K562 (cell line): ENCODE results near the gene VIPR2. TPM values are rescaled to one million over a fixed set of nuclear protein-coding genes. Genes with fewer than 3 reads are reported as not detected.
A peak's percentile ranks its signal among the peaks of the same experiment; 100 is the strongest.

Experiments used
- ATAC-seq: fragments of 200-7000 bp; cut with Tn5 transposase; 3 replicates; pipeline ENCODE4 v1.9.1; 2020; ENCODE audit warnings: moderate library complexity
- BruUV-seq: library from RNA; stranded (reverse); fragments of 400-500 nt; replicated peaks from 2 replicates; lab custom pipeline; 2021; lab: Mats Ljungman, UMichigan
- CTCF ChIA-PET: fragments of 300-600 bp; formaldehyde crosslinking; extraction: SDS; loops from one replicate; lab custom pipeline; 2021; ENCODE audit warnings: low intra/inter-chr PET ratio; lab: Yijun Ruan, JAX
- POLR2A ChIA-PET: fragments of 300-600, 350-650 bp; sonication (Branson Sonifier 250); formaldehyde crosslinking; extraction: SDS; loops from one replicate; lab custom pipeline; 2021; ENCODE audit warnings: antibody characterized with exemption, inconsistent platforms; lab: Yijun Ruan, JAX
- DNase-seq, 4 experiments: peaks; one replicate each; pipeline versions ENCODE4 v3.0.0 to v3.0.0-alpha.2; 2011 to 2018; ENCODE audit warnings: low spot score in 3 of 4, mixed read lengths in 3 of 4; ENCODE audit errors: extremely low read depth in 1 of 4
- FAIRE-seq: peaks from 2 replicates; lab custom pipeline; 2011; peaks lifted over from hg19 to GRCh38; lab: Jason Lieb, UNC
- H2AFZ ChIP-seq: 2 replicates; pipeline ENCODE4 v1.6.0; 2011; ENCODE audit warnings: low read depth, low read length, control low read depth, inconsistent platforms
- H3K27ac ChIP-seq: fragments of 200-600 bp; 3 replicates; pipeline ENCODE4 v1.8.0; 2011; ENCODE audit warnings: low read depth, mild to moderate bottlenecking, control low read depth, inconsistent platforms, low read length, moderate library complexity, mixed read lengths; ENCODE audit errors: extremely low read depth
- H3K27me3 ChIP-seq, 2 experiments: fragments of 300-600 bp in 1 of 2; 2 replicates in 1 of 2; 3 replicates in 1 of 2; pipeline versions ENCODE4 v1.6.0 to v1.8.0; 2011; ENCODE audit warnings: inconsistent platforms in 2 of 2, low read length in 2 of 2, mild to moderate bottlenecking in 1 of 2, mixed read lengths in 1 of 2, moderate library complexity in 1 of 2; ENCODE audit not compliant: control insufficient read depth in 2 of 2, insufficient read depth in 2 of 2
- H3K36me3 ChIP-seq: fragments of 300-600 bp; 3 replicates; pipeline ENCODE4 v1.8.0; 2011; ENCODE audit warnings: mild to moderate bottlenecking, low read length, inconsistent platforms; ENCODE audit not compliant: control insufficient read depth, insufficient read depth
- H3K4me1 ChIP-seq, 2 experiments: fragments of 200-600 bp in 1 of 2; replicated peaks in 1 of 2; 2 replicates in 1 of 2; 3 replicates in 1 of 2; pipeline versions ENCODE4 v1.5.1 to v1.8.0; 2011; ENCODE audit warnings: inconsistent platforms in 2 of 2, low read length in 2 of 2, mild to moderate bottlenecking in 1 of 2, mixed read lengths in 1 of 2, moderate library complexity in 1 of 2; ENCODE audit not compliant: control insufficient read depth in 2 of 2, insufficient read depth in 2 of 2
- H3K4me2 ChIP-seq: 2 replicates; pipeline ENCODE4 v1.6.1; 2011; ENCODE audit warnings: low read length, control low read depth, inconsistent platforms, mixed read lengths; ENCODE audit not compliant: insufficient read depth
- H3K4me3 ChIP-seq: fragments of 200-600 bp; sonication (generic), shearing (Covaris generic); 2 replicates; pipeline ENCODE4 v1.5.1; 2016; ENCODE audit warnings: control low read depth, inconsistent platforms
- H3K79me2 ChIP-seq: fragments of 200-600 bp; 3 replicates; pipeline ENCODE4 v1.8.0; 2011; ENCODE audit warnings: low read length, inconsistent platforms; ENCODE audit not compliant: control insufficient read depth, insufficient read depth
- H3K9ac ChIP-seq, 2 experiments: 2 replicates each; pipeline versions ENCODE4 v1.6.0 to v1.6.1; 2011; ENCODE audit warnings: low read depth in 2 of 2, low read length in 2 of 2, control low read depth in 1 of 2, inconsistent platforms in 1 of 2, mild to moderate bottlenecking in 1 of 2, mixed read lengths in 1 of 2; ENCODE audit not compliant: insufficient read depth in 1 of 2
- H3K9me1 ChIP-seq: one replicate; pipeline ENCODE4 v1.6.0; 2011; ENCODE audit warnings: inconsistent platforms, mild to moderate bottlenecking, low read length, moderate library complexity; ENCODE audit not compliant: control insufficient read depth, insufficient read depth
- H3K9me3 ChIP-seq: replicated peaks from 2 replicates; pipeline ENCODE4 v1.5.1; 2011; ENCODE audit warnings: low read depth, low read length, inconsistent platforms; ENCODE audit not compliant: control insufficient read depth, insufficient read depth
- H4K20me1 ChIP-seq: replicated peaks from 2 replicates; pipeline ENCODE4 v1.6.1; 2011; ENCODE audit warnings: low read length, inconsistent platforms, mixed read lengths; ENCODE audit not compliant: control insufficient read depth, insufficient read depth
- CEBPG ChIP-seq, 3 experiments: fragments of 200-800 bp in 1 of 3; sonication (Bioruptor generic) in 1 of 3; sonication (generic) in 1 of 3; formaldehyde crosslinking in 1 of 3; IDR thresholded peaks in 2 of 3; conservative IDR thresholded peaks in 1 of 3; 2 replicates each; pipeline versions ENCODE4 v1.6.1 to v1.8.0; 2016 to 2022; ENCODE audit warnings: missing compliant biosample characterization in 2 of 3, missing genetic modification characterization in 2 of 3, mild to moderate bottlenecking in 1 of 3, missing genetic modification reagents in 1 of 3
- CTCFL ChIP-seq: IDR thresholded peaks from 2 replicates; pipeline ENCODE4 v1.6.1; 2011; ENCODE audit warnings: borderline replicate concordance, low read depth, mild to moderate bottlenecking, moderate library complexity, low read length; ENCODE audit not compliant: insufficient read depth, poor library complexity, severe bottlenecking
- E2F3 ChIP-seq: fragments of 250-450 bp; sonication (Bioruptor Pico); IDR thresholded peaks from 2 replicates; pipeline ENCODE4 v1.4.0; 2020; ENCODE audit warnings: mild to moderate bottlenecking
- EHMT2 ChIP-seq: fragments of 450-650 bp; IDR thresholded peaks from 2 replicates; pipeline ENCODE4 v1.6.1; 2018; ENCODE audit warnings: antibody characterized with exemption
- GABPB1 ChIP-seq: sonication (generic); formaldehyde crosslinking; IDR thresholded peaks from 2 replicates; pipeline ENCODE4 v1.8.0; 2022; ENCODE audit warnings: mild to moderate bottlenecking, missing genetic modification reagents
- HMG20B ChIP-seq: fragments of 250-450 bp; sonication (Bioruptor Pico); IDR thresholded peaks from 2 replicates; pipeline ENCODE4 v1.5.0; 2021; ENCODE audit warnings: mild to moderate bottlenecking
- MECOM ChIP-seq: fragments of 250-450 bp; sonication (Bioruptor Pico); IDR thresholded peaks from 2 replicates; pipeline ENCODE4 v1.8.0; 2022; ENCODE audit warnings: inconsistent platforms
- NR4A1 ChIP-seq, 2 experiments: fragments of 250-450 bp in 1 of 2; fragments of 450-650 bp in 1 of 2; sonication (Bioruptor Pico) in 1 of 2; IDR thresholded peaks; 2 replicates each; pipeline versions ENCODE4 v1.4.0 to v1.6.1; 2016 to 2020; ENCODE audit warnings: mild to moderate bottlenecking in 2 of 2, missing compliant biosample characterization in 1 of 2, missing genetic modification characterization in 1 of 2, moderate library complexity in 1 of 2
- SMAD3 ChIP-seq: fragments of 450-650 bp; formaldehyde crosslinking; conservative IDR thresholded peaks from 2 replicates; pipeline ENCODE4 v1.4.0; 2020; ENCODE audit warnings: mild to moderate bottlenecking
- SPI1 ChIP-seq: IDR thresholded peaks from 2 replicates; pipeline ENCODE4 v1.6.1; 2011; ENCODE audit warnings: low read depth, low read length, control low read depth, borderline replicate concordance
- TRIM28 ChIP-seq: fragments of 450-650 bp; IDR thresholded peaks from 2 replicates; pipeline ENCODE4 v1.6.1; 2017
- ZBTB7A ChIP-seq: IDR thresholded peaks from 2 replicates; pipeline ENCODE4 v1.6.1; 2011; ENCODE audit warnings: low read depth, mild to moderate bottlenecking, low read length, moderate library complexity, borderline replicate concordance; ENCODE audit not compliant: control insufficient read depth
- ZFP1 ChIP-seq: fragments of 450-650 bp; formaldehyde crosslinking; IDR thresholded peaks from 2 replicates; pipeline ENCODE4 v1.4.0; 2020; ENCODE audit warnings: mild to moderate bottlenecking, mixed read lengths
- ZNF316 ChIP-seq: fragments of 450-650 bp; IDR thresholded peaks from 2 replicates; pipeline ENCODE4 v1.6.1; 2016
- ZNF57 ChIP-seq: fragments of 450-650 bp; formaldehyde crosslinking; IDR thresholded peaks from 2 replicates; pipeline ENCODE4 v1.4.0; 2020; ENCODE audit warnings: mild to moderate bottlenecking, moderate library complexity
- ZNF584 ChIP-seq: fragments of 200-800 bp; sonication (Bioruptor generic); IDR thresholded peaks from 2 replicates; pipeline ENCODE4 v1.6.1; 2016; ENCODE audit warnings: low read depth, mild to moderate bottlenecking, missing genetic modification characterization, missing compliant biosample characterization
- ZNF764 ChIP-seq: fragments of 250-450 bp; sonication (Bioruptor Pico); IDR thresholded peaks from 2 replicates; pipeline ENCODE4 v1.4.0; 2020; ENCODE audit warnings: low read depth, mild to moderate bottlenecking, moderate library complexity
- WGBS: fragments of 100-300 bp; shearing (Covaris generic); methylation state at CpG from one replicate; pipeline ENCODE4 v1.1.6; 2016; ENCODE audit warnings: low coverage, mixed read lengths; ENCODE audit not compliant: insufficient coverage; ENCODE audit errors: missing lambda C conversion rate; 5-methylcytosine and 5-hydroxymethylcytosine counted together
- in situ Hi-C: fragments of 300-500 bp; cut with MboI; formaldehyde crosslinking; loops from 4 replicates; pipeline ENCODE4 v1.15.0; 2018; ENCODE audit warnings: inconsistent platforms, mixed read lengths
- intact Hi-C: fragments of 100-400 bp; cut with micrococcal nuclease; formaldehyde crosslinking; loops from 2 replicates; pipeline ENCODE4 v1.14.2; 2022
- polyA plus RNA-seq, 8 experiments: library from polyadenylated mRNA; depleted of rRNA in 4 of 8; stranded (reverse) in 5 of 8; unstranded in 3 of 8; fragments of >200 nt; fragmentation: Nextera tagmentation in 2 of 8; fragmentation: Illumina TruSeq in 1 of 8; extraction: Ambion mirVana in 2 of 8; extraction: Trizol in 1 of 8; gene quantifications; 2 replicates each; pipeline versions ENCODE4 v1.2.1 to v1.2.3, GENCODE V29; 2011 to 2014; ENCODE audit warnings: inconsistent platforms in 1 of 8, missing spikeins in 1 of 8
- total RNA-seq, 7 experiments: library from RNA; depleted of rRNA in 6 of 7; stranded (reverse); fragments of >200 nt in 6 of 7; fragmentation: Illumina TruSeq in 2 of 7; extraction: Trizol in 2 of 7; gene quantifications; 2 replicates each; pipeline versions ENCODE4 v1.2.1 to v1.2.3, GENCODE V29; 2011 to 2021; ENCODE audit warnings: low replicate concordance in 1 of 7
- TF ChIP-seq, protein P1 (sequence below): fragments of 450-650 bp; IDR thresholded peaks from 2 replicates; pipeline ENCODE4 v1.6.1; 2016

VIPR2 gene
- total and polyA plus RNA-seq, 9 of the 15 experiments (the other 6 are each of a cell fraction or from before 2014, with no cell fraction given): 0.04 TPM; not detected in 8

- FAIRE-seq (peak; percentile 71), DNase-seq (peak; percentile 73 to 81 (median 74)), ATAC-seq (peak; percentile 97)
- no peak overlapping the region for H3K27ac ChIP-seq
- intact Hi-C loops (no loop called here), in situ Hi-C loops (no loop called here)
- no peak overlapping the region for H3K4me2 ChIP-seq
- WGBS: 30% methylated on average over 6 of the region's 6 CpGs
- no peaks in the 10 kb centered on the region for H3K9me3 ChIP-seq
- no peak overlapping the region for H3K4me3 ChIP-seq
- H3K9me1 ChIP-seq: no peaks in the 10 kb centered on the region
- ChIA-PET CTCF (no interaction called here), POLR2A (interaction anchor here (0.7 kb wide), 1 partner anchor 45 kb away, joined by 3 read pairs; no protein-coding TSS in a partner anchor)
- no peaks in the 10 kb centered on the region for H3K79me2 ChIP-seq
- peak overlapping the region; percentile 52 for H2AFZ ChIP-seq
- peaks cover 15% of the 10 kb centered on the region for H3K36me3 ChIP-seq
- no peak overlapping the region for H3K9ac ChIP-seq
- H3K4me1 ChIP-seq: peaks cover 2 to 26% of the 10 kb centered on the region in 2 experiments; a peak in 3 of 5 replicates
- peaks cover 0 to 36% of the 10 kb centered on the region in 2 experiments; a peak in 3 of 5 replicates for H3K27me3 ChIP-seq
- BruUV-seq: no TSS peak
- 0 out of 2 replicates have a peak, but pooled peaks cover 3% of the 10 kb centered on the region for H4K20me1 ChIP-seq
- TF ChIP-seq ZNF764 (CRISPR knock-in tag) (no peak), ZBTB7A (peak; percentile 47; the same call in 1 of the 2 replicates), NR4A1 (CRISPR knock-in tag; IDR thresholded peaks at IDR 0.05) (no peak), NR4A1 (tag; IDR thresholded peaks at IDR 0.05) (no peak), CTCFL (peak; percentile 95), ZNF57 (CRISPR knock-in tag) (no peak), EHMT2 (peak; percentile 45; the same call in 1 of the 2 replicates), TRIM28 (peak; percentile 79), MECOM (CRISPR knock-in tag) (no peak), ZNF316 (0 out of 2 replicates have a peak, but pooled peaks have one; percentile 1), HMG20B (no peak), ZFP1 (CRISPR knock-in tag) (no peak), SPI1 (peak; percentile 80), GABPB1 (no peak), E2F3 (CRISPR knock-in tag) (no peak), CEBPG (CRISPR knock-in tag; IDR thresholded peaks at IDR 0.05) (no peak), CEBPG (tag; conservative IDR thresholded peaks at IDR 0.05 in 1 of 2, IDR thresholded peaks at IDR 0.05 in 1 of 2) (no peak), ZNF584 (CRISPR knock-in tag) (no peak), SMAD3 (CRISPR knock-in tag) (no peak)
- TF ChIP-seq, protein P1, sequence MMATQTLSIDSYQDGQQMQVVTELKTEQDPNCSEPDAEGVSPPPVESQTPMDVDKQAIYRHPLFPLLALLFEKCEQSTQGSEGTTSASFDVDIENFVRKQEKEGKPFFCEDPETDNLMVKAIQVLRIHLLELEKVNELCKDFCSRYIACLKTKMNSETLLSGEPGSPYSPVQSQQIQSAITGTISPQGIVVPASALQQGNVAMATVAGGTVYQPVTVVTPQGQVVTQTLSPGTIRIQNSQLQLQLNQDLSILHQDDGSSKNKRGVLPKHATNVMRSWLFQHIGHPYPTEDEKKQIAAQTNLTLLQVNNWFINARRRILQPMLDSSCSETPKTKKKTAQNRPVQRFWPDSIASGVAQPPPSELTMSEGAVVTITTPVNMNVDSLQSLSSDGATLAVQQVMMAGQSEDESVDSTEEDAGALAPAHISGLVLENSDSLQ: peak; percentile 66
These were observed 123.7 kb downstream of the VIPR2 start for GRCh38 chr7:159020987-159021386.
